Mesenchymal stem cell (in vitro differentiated cells and primary cell): Measurements from ENCODE around the gene PPARA.
"Not testable (repeated sequence)": the region's sequence is repeated elsewhere in the genome, so short reads cannot be mapped to it uniquely, and the experiment has no call there.

Source experiments
- DNase-seq: peaks from one replicate; pipeline ENCODE4 v3.0.0-alpha.2; 2013
- H2AFZ ChIP-seq: one replicate; pipeline ENCODE4 v1.6.1; 2013; ENCODE audit warnings: low read depth, mild to moderate bottlenecking, control low read depth, inconsistent platforms, low read length, moderate library complexity
- H2AK5ac ChIP-seq: 2 replicates; pipeline ENCODE4 v1.6.1; 2013; ENCODE audit warnings: low read length, moderate library complexity, mild to moderate bottlenecking, inconsistent platforms; ENCODE audit not compliant: severe bottlenecking
- H2BK120ac ChIP-seq: one replicate; pipeline ENCODE4 v1.6.1; 2013; ENCODE audit warnings: low read depth, mild to moderate bottlenecking, inconsistent platforms, low read length, moderate library complexity
- H2BK12ac ChIP-seq, 2 experiments: one replicate each; pipeline ENCODE4 v1.6.1; 2013; ENCODE audit warnings: inconsistent platforms in 2 of 2, low read length in 2 of 2, mild to moderate bottlenecking in 2 of 2, moderate library complexity in 2 of 2, control low read depth in 1 of 2
- H2BK15ac ChIP-seq: one replicate; pipeline ENCODE4 v1.6.1; 2013; ENCODE audit warnings: mild to moderate bottlenecking, low read depth, inconsistent platforms; ENCODE audit not compliant: poor library complexity, severe bottlenecking
- H2BK5ac ChIP-seq: 2 replicates; pipeline ENCODE4 v1.6.1; 2013; ENCODE audit warnings: low read depth, mild to moderate bottlenecking, low read length, control low read depth, inconsistent platforms; ENCODE audit not compliant: poor library complexity, severe bottlenecking
- H3K14ac ChIP-seq, 2 experiments: one replicate each; pipeline ENCODE4 v1.6.1; 2013; ENCODE audit warnings: inconsistent platforms in 2 of 2, low read length in 2 of 2, control low read depth in 1 of 2, mild to moderate bottlenecking in 1 of 2, moderate library complexity in 1 of 2
- H3K18ac ChIP-seq, 2 experiments: one replicate each; pipeline ENCODE4 v1.6.1; 2013; ENCODE audit warnings: inconsistent platforms in 2 of 2, low read length in 2 of 2, control low read depth in 1 of 2, low read depth in 1 of 2, mild to moderate bottlenecking in 1 of 2
- H3K23ac ChIP-seq, 2 experiments: one replicate each; pipeline ENCODE4 v1.6.1; 2013; ENCODE audit warnings: inconsistent platforms in 2 of 2, low read length in 2 of 2, mild to moderate bottlenecking in 2 of 2, moderate library complexity in 2 of 2, control low read depth in 1 of 2
- H3K27ac ChIP-seq: 2 replicates; pipeline ENCODE4 v1.5.1; 2013; ENCODE audit warnings: mild to moderate bottlenecking, moderate library complexity, low read length, control low read depth, inconsistent platforms; ENCODE audit not compliant: poor library complexity, severe bottlenecking
- H3K27me3 ChIP-seq, 2 experiments: 2 replicates each; pipeline versions ENCODE4 v1.6.1 to v1.7.0; 2013; ENCODE audit warnings: low read length in 2 of 2, mild to moderate bottlenecking in 2 of 2, moderate library complexity in 2 of 2, control low read depth in 1 of 2, inconsistent platforms in 1 of 2; ENCODE audit not compliant: control insufficient read depth in 1 of 2, insufficient read depth in 1 of 2
- H3K36me3 ChIP-seq, 2 experiments: 2 replicates each; pipeline versions ENCODE4 v1.6.1 to v1.7.0; 2013; ENCODE audit warnings: low read length in 2 of 2, control low read depth in 1 of 2, inconsistent platforms in 1 of 2, low read depth in 1 of 2, mild to moderate bottlenecking in 1 of 2; ENCODE audit not compliant: insufficient read depth in 2 of 2, control insufficient read depth in 1 of 2
- H3K4ac ChIP-seq, 2 experiments: one replicate each; pipeline ENCODE4 v1.6.1; 2013; ENCODE audit warnings: inconsistent platforms in 2 of 2, low read length in 2 of 2, mild to moderate bottlenecking in 2 of 2, moderate library complexity in 2 of 2, control low read depth in 1 of 2, low read depth in 1 of 2
- H3K4me1 ChIP-seq: 2 replicates; pipeline ENCODE4 v1.6.1; 2013; ENCODE audit warnings: low read depth, low read length, control low read depth; ENCODE audit not compliant: control insufficient read depth, insufficient read depth
- H3K4me2 ChIP-seq: 2 replicates; pipeline ENCODE4 v1.6.1; 2013; ENCODE audit warnings: low read length, mild to moderate bottlenecking, inconsistent platforms; ENCODE audit not compliant: poor library complexity, severe bottlenecking
- H3K4me3 ChIP-seq, 2 experiments: 2 replicates each; pipeline versions ENCODE4 v1.5.1 to v1.7.0; 2013; ENCODE audit warnings: low read length in 2 of 2, mild to moderate bottlenecking in 2 of 2, control low read depth in 1 of 2, low read depth in 1 of 2; ENCODE audit not compliant: insufficient read depth in 1 of 2
- H3K79me1 ChIP-seq: replicated peaks from 2 replicates; pipeline ENCODE4 v1.6.1; 2013; ENCODE audit warnings: mild to moderate bottlenecking, control low read depth, low read length, inconsistent platforms; ENCODE audit not compliant: poor library complexity, severe bottlenecking
- H3K9ac ChIP-seq: 2 replicates; pipeline ENCODE4 v1.7.0; 2013; ENCODE audit warnings: mild to moderate bottlenecking, low read length, moderate library complexity
- H3K9me3 ChIP-seq: 2 replicates; pipeline ENCODE4 v1.7.0; 2013; ENCODE audit warnings: mild to moderate bottlenecking, low read length; ENCODE audit not compliant: control insufficient read depth
- H4K8ac ChIP-seq: one replicate; pipeline ENCODE4 v1.6.1; 2013; ENCODE audit warnings: inconsistent platforms, mild to moderate bottlenecking, low read length, moderate library complexity
- H4K91ac ChIP-seq: one replicate; pipeline ENCODE4 v1.6.1; 2013; ENCODE audit warnings: mild to moderate bottlenecking, low read length, inconsistent platforms
- WGBS: methylation state at CpG from one replicate; pipeline ENCODE4 v1.1.7; 2013; ENCODE audit warnings: mixed read lengths; 5-methylcytosine and 5-hydroxymethylcytosine counted together

PPARA gene

GRCh38 chr22:46265627-46266026 is 115.3 kb downstream of the PPARA start:
- not testable (repeated sequence) for H2BK5ac ChIP-seq, H2BK120ac ChIP-seq, H3K9me3 ChIP-seq, DNase-seq, H3K4me2 ChIP-seq, H3K4ac ChIP-seq, H3K27ac ChIP-seq, H2BK15ac ChIP-seq, H2AK5ac ChIP-seq, H3K23ac ChIP-seq, H3K18ac ChIP-seq, H3K36me3 ChIP-seq, H3K9ac ChIP-seq, H3K4me3 ChIP-seq, H4K91ac ChIP-seq, H2BK12ac ChIP-seq, H2AFZ ChIP-seq, H4K8ac ChIP-seq, H3K14ac ChIP-seq
- Histone ChIP-seq H3K79me1 (peaks cover 18% of the 10 kb centered on the region), H3K27me3 (peaks cover 19 to 28% of the 10 kb centered on the region in 2 experiments), H3K4me1 (peaks cover 24% of the 10 kb centered on the region)
- 91% methylated on average over 3 of the region's 4 CpGs for WGBS

GRCh38 chr22:46267431-46268279 is 117.3 kb downstream of the PPARA start, which contains the start of gene TTC38:
Gene TTC38 (plus strand): TSS chr22:46268008. CDS start chr22:46268040, 32 bp downstream.
- Histone ChIP-seq H3K4me2 (peak within 1 kb of the TSS; percentile 72), H3K18ac (peak within 1 kb of the TSS; percentile 89 to 98), H2AK5ac (no peak within 1 kb of the TSS), H2BK120ac (peak within 1 kb of the TSS; percentile 82), H3K4me3 (peak within 1 kb of the TSS; percentile 84 to 96), H3K27ac (no peak within 1 kb of the TSS), H3K9me3 (no peaks in the 10 kb centered on the region), H4K91ac (peak within 1 kb of the TSS; percentile 89), H4K8ac (peak within 1 kb of the TSS; percentile 81), H3K79me1 (peaks cover 21% of the 10 kb centered on the region), H3K27me3 (peaks cover 0 to 9% of the 10 kb centered on the region in 2 experiments), H3K36me3 (peaks cover 11 to 18% of the 10 kb centered on the region in 2 experiments), H3K4me1 (peaks cover 21% of the 10 kb centered on the region), H3K9ac (peak within 1 kb of the TSS; percentile 89), H3K23ac (peak within 1 kb of the TSS in 1 of 2 experiments; percentile 59), H2BK12ac (peak within 1 kb of the TSS in 1 of 2 experiments; percentile 15), H3K4ac (peak within 1 kb of the TSS; percentile 81 to 85), H2BK5ac (peak within 1 kb of the TSS; percentile 35), H2BK15ac (peak within 1 kb of the TSS; percentile 99), H3K14ac (peak within 1 kb of the TSS in 1 of 2 experiments; percentile 95), H2AFZ (peak within 1 kb of the TSS; percentile 94)
- 4% methylated on average over 72 of the region's 74 CpGs for WGBS
- DNase-seq, result peak; percentile 87

- H3K79me1 ChIP-seq, result peaks cover 26% of the 10 kb centered on the region
- no peak overlapping the region for H2BK120ac ChIP-seq
- H4K91ac ChIP-seq, result no peak overlapping the region
- no peaks in the 10 kb centered on the region for H3K9me3 ChIP-seq
- peak overlapping the region; percentile 8 for H4K8ac ChIP-seq
- H2AFZ ChIP-seq, result no peak overlapping the region
- no peak overlapping the region for H3K4me3 ChIP-seq
- H2BK12ac ChIP-seq, result no peak overlapping the region
- no peak overlapping the region for H2BK5ac ChIP-seq
- no peak overlapping the region for H3K14ac ChIP-seq
- H3K18ac ChIP-seq, result no peak overlapping the region
- WGBS, result 78% methylated on average over 11 of the region's 11 CpGs
- no peak overlapping the region for H3K27ac ChIP-seq
- DNase-seq, result no peak
- peaks cover 29 to 37% of the 10 kb centered on the region in 2 experiments for H3K36me3 ChIP-seq
- H3K23ac ChIP-seq, result no peak overlapping the region
- no peak overlapping the region for H2AK5ac ChIP-seq
- peaks cover 15% of the 10 kb centered on the region for H3K4me1 ChIP-seq
- no peak overlapping the region for H3K4ac ChIP-seq
- H3K4me2 ChIP-seq, result no peak overlapping the region
- peak overlapping the region; percentile 77 for H2BK15ac ChIP-seq
- H3K27me3 ChIP-seq, result no peaks in the 10 kb centered on the region
- no peak overlapping the region for H3K9ac ChIP-seq
Measured at GRCh38 chr22:46269564-46269963, 119.2 kb downstream of the PPARA start.

- H3K27ac ChIP-seq, result no peak overlapping the region
- H2BK5ac ChIP-seq, result no peak overlapping the region
- WGBS, result 91% methylated on average over 7 of the region's 8 CpGs
- H3K14ac ChIP-seq, result no peak overlapping the region
- H3K36me3 ChIP-seq, result peaks cover 45 to 60% of the 10 kb centered on the region in 2 experiments
- H3K27me3 ChIP-seq, result no peaks in the 10 kb centered on the region
- no peak overlapping the region for H3K4me2 ChIP-seq
- peaks cover 26% of the 10 kb centered on the region for H3K79me1 ChIP-seq
- no peak overlapping the region for H2AFZ ChIP-seq
- H3K4me1 ChIP-seq, result peaks cover 15% of the 10 kb centered on the region
- H3K9me3 ChIP-seq, result no peaks in the 10 kb centered on the region
- H2BK120ac ChIP-seq, result no peak overlapping the region
- no peak for DNase-seq
- no peak overlapping the region for H3K18ac ChIP-seq
- no peak overlapping the region for H2BK12ac ChIP-seq
- no peak overlapping the region for H3K9ac ChIP-seq
- no peak overlapping the region for H3K4ac ChIP-seq
- no peak overlapping the region for H2BK15ac ChIP-seq
- H4K91ac ChIP-seq, result no peak overlapping the region
- H4K8ac ChIP-seq, result no peak overlapping the region
- H3K23ac ChIP-seq, result no peak overlapping the region
- no peak overlapping the region for H2AK5ac ChIP-seq
- no peak overlapping the region for H3K4me3 ChIP-seq
Measured at GRCh38 chr22:46272196-46272595, 121.9 kb downstream of the PPARA start.
